GM13977 (cell line): ENCODE data around the gene SH3PXD2A.

ENCODE experiments used
- DNase-seq: peaks from one replicate; pipeline ENCODE4 v3.0.0; 2012; ENCODE audit warnings: low spot score
- in situ Hi-C: fragments of 300-500 bp; cut with MboI; formaldehyde crosslinking; loops from one replicate; pipeline ENCODE4 v1.12.0; 2022; ENCODE audit warnings: low sequenced_read_pairs, low pct_unique_long_range_greater_than_20kb, mixed read lengths, inconsistent platforms; ENCODE audit not compliant: unreplicated experiment
- TF ChIP-seq, protein P1 (sequence below): IDR thresholded peaks from 2 replicates; pipeline ENCODE4 v1.5.1; 2012; ENCODE audit warnings: mild to moderate bottlenecking, control low read depth; ENCODE audit not compliant: insufficient read depth; ENCODE audit errors: extremely low read depth, missing control alignments

SH3PXD2A gene

DNA sequence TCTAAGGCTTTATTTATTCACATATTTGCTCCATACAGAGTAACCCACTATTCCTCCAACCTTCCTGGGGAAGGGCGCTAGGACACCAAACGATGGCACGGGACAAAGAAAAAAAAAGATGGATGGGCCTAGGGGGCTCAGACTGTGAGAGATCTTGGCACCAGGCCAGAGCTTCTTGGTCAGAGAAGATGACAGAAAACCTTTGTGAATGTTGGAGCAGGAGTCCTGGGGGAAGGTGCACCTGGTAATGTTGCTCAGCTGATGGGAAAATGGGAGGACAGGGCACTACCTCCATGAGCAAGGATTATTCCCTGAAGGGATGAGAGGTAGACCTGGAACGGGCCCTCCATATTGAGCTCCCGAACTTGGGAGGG lies 1.4 kb upstream of the SH3PXD2A start:
- no peak for DNase-seq
- in situ Hi-C loops = no loop called here
- TF ChIP-seq, protein P1, sequence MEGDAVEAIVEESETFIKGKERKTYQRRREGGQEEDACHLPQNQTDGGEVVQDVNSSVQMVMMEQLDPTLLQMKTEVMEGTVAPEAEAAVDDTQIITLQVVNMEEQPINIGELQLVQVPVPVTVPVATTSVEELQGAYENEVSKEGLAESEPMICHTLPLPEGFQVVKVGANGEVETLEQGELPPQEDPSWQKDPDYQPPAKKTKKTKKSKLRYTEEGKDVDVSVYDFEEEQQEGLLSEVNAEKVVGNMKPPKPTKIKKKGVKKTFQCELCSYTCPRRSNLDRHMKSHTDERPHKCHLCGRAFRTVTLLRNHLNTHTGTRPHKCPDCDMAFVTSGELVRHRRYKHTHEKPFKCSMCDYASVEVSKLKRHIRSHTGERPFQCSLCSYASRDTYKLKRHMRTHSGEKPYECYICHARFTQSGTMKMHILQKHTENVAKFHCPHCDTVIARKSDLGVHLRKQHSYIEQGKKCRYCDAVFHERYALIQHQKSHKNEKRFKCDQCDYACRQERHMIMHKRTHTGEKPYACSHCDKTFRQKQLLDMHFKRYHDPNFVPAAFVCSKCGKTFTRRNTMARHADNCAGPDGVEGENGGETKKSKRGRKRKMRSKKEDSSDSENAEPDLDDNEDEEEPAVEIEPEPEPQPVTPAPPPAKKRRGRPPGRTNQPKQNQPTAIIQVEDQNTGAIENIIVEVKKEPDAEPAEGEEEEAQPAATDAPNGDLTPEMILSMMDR = no peak

DNA sequence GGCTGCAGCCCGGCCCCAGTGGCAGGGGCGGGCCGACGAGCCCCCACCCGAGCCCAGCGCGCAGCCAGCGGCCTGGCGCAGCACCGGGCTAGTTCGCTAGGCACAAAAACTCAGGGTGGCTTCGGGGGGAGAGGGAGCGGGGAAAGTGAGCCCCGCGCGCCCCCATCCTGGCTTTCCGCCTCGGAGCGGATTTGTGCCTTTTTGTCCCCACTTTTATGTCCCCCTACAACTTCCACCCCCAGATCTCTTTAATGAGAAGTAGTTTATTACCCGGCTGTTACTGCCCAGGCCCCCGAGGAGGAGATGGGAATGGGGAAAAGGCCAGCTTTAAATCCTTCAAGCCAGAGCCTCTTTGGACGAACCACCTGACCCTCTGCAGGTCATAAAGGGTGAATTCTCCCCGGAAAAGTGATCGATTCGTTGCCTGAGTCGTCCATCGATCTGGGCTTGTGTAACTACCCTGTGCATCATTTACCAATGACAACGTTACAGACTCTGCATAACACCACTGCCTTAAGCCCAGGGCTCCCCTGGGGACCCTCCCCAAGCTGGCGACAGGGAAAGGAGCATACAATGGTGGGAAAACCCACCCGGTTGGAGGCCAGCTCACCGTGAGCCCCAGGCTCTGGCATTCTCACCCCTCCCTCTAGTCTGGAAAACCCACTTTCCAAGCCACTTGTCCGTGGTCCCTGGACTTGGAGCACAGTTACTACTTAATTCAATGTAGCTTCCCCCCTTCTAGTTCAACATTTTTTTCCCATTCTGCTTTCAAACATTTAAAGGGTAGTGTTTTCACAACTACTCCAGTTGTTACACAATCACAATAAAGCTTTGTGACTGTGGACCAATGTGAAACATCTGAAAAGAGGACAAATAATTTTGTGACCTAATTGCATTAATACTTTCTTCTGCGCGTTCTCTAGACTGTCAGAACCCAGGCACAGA lies 748 bp upstream of the SH3PXD2A start:
- no peak for DNase-seq
- in situ Hi-C loops = no loop called here
- TF ChIP-seq, protein P1 = no peak

DNA sequence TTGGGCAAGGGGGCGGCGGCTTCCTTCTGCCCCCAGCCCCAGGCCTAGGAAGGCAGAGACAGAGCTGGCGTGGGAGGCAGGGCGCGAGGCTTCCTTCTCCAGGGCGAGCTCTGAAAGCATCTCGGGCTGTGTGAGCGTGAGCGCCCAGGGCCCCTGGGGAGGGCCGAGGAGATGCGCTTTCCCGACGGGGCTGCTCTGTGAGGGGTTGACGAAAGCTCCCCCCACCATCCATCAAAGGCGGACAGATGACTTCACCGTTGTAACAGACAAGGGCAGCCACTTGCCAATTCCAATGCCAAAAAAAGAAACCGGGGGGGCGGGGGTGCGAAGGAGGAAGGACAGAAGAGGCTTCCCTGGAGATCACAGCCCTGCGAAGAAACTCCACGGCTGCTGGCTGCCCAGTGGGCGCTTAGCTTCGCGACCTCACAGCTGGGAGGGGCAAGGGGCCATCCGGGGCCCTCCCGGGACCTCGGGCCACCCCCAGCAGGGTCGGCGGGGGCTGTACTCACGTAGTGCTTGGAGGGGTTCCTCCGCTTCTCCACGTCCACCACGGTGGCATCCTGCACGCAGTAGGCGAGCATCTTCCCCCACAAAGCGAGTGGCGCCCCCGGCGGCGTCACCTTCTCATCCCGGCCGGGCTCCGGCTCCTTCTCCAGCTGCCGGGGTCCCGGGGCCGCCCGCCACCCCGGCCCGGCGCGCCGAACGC lies 537 bp downstream of the SH3PXD2A start:
- in situ Hi-C loops = no loop called here

DNA sequence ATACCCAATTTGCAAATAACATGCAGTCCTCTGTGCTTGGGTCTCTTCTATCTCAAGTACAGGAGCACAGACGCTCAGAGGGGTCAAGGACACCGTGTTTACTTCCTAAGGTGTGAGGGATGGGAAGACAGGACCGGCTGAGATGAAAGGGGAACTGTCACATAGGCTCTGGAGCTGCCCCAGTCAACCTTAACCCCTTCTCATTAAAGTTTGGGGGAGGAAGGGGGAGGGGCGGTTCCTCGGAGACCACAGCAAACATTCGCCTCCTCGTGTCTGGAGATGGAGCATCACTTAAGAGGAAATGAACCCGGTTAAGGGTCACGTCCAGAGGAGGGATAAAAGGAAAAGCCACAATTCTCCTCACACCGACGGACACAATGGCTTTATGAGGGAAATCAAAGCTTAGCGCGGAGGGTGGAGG lies 1.1 kb downstream of the SH3PXD2A start:
- in situ Hi-C loops = no loop called here
- DNase-seq = no peak
- TF ChIP-seq, protein P1 = no peak

More for the DNA sequence above, 537 bp downstream of the SH3PXD2A start:
- peak; percentile 51 for DNase-seq
- TF ChIP-seq, protein P1 = peak; percentile 21

DNA sequence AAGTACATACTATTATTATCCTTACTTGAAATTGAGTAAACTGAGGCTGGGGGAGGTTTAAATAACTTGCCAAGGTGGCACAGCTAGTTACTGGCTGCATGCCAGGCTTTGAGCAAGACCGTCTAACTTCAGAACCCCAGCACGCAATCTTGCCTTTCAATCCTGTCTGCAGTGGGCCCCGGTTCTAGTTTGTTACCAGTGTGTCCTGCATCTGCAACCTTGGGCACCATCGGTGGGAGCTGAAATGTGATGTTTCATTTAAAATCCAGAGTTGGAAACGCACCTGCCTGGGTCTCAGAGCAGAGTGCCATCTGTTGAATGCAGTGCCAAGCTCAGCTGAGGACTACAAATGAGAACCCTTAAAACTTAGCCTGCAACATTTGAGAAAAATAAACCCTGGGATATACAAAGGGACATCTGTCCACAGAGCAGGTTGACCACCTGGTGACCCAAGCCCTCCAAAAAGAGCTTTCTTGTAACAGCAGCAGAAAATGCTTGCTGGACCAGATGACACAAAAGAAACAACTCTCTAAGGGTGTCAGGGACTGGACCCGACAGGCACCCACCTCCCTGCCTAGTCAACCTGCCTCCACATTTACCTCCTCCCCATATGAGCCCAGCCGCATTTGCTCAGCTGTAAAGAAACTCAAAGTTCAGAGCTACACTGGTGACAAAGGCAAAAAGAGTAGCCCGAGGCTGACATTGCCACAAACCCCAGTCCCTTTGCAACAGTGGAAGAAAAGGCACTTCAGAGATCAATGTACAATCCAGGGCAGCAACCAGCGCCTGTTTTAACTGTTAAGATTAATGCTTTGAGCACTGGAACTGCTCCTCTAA lies 1.7 kb downstream of the SH3PXD2A start:
- TF ChIP-seq, protein P1 = no peak
- DNase-seq = no peak
- in situ Hi-C loops = no loop called here

DNA sequence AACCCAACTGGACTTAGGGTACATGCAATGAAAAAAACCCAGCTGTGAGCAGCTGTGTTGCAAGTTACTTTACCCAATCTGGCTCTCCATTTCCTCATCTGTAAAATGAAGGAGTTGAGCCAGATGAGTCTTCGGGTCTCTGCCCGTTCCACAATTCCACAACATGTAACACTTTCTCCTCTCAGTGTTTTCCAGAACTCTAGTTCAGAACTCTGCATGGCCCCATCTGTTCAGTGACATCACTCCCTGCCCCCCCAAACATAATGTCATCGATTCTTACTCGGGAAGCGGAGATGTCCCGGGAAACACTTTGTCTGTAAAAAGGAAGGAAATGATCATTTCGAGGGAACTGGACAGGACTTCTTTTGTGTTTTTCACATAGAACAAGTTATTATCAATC lies 2.5 kb downstream of the SH3PXD2A start:
- in situ Hi-C loops = no loop called here
- TF ChIP-seq, protein P1 = no peak
- DNase-seq = no peak
